HG03175 (cell line): ENCODE measurements around the gene ATRN.
"Not testable (repeated sequence)": the region's sequence is repeated elsewhere in the genome, so short reads cannot be mapped to it uniquely, and the experiment has no call there.

Experiments used
- ATAC-seq: cut with Tn5 transposase; IDR thresholded peaks from one replicate; pipeline ENCODE4 v1.9.1; 2021; ENCODE audit warnings: mild to moderate bottlenecking, moderate library complexity; ENCODE audit not compliant: unreplicated experiment

ATRN gene

GRCh38 chr20:3514012-3514642, 43.3 kb downstream of the ATRN start:
- no peak for ATAC-seq

- ATAC-seq = no peak
These were observed 44.8 kb downstream of the ATRN start for GRCh38 chr20:3515379-3516170.

- no peak for ATAC-seq
These were observed 51.3 kb downstream of the ATRN start for GRCh38 chr20:3521852-3522740.

GRCh38 chr20:3524696-3525095, 53.9 kb downstream of the ATRN start:
- ATAC-seq = not testable (repeated sequence)

- ATAC-seq = no peak
These were observed 61.3 kb downstream of the ATRN start for GRCh38 chr20:3532089-3532615.

- ATAC-seq = not testable (repeated sequence)
These were observed 66.9 kb downstream of the ATRN start for GRCh38 chr20:3537733-3538132.

GRCh38 chr20:3539311-3540107, 68.7 kb downstream of the ATRN start:
- no peak for ATAC-seq

- no peak for ATAC-seq
These were observed 71.3 kb downstream of the ATRN start for GRCh38 chr20:3541887-3542721.

GRCh38 chr20:3543901-3544507, 73.2 kb downstream of the ATRN start:
- ATAC-seq = no peak

GRCh38 chr20:3545401-3545925, 74.6 kb downstream of the ATRN start:
- ATAC-seq = no peak

- ATAC-seq = no peak
These were observed 77.1 kb downstream of the ATRN start for GRCh38 chr20:3547906-3548305.

GRCh38 chr20:3550837-3551236, 80.0 kb downstream of the ATRN start:
- ATAC-seq = no peak

- no peak for ATAC-seq
These were observed 81.0 kb downstream of the ATRN start for GRCh38 chr20:3551681-3552434.

- ATAC-seq = no peak
These were observed 82.8 kb downstream of the ATRN start for GRCh38 chr20:3553663-3554062.

GRCh38 chr20:3557237-3557785, 86.5 kb downstream of the ATRN start:
- no peak for ATAC-seq

GRCh38 chr20:3559231-3559630, 88.4 kb downstream of the ATRN start:
- ATAC-seq = no peak

- ATAC-seq = no peak
These were observed 88.8 kb downstream of the ATRN start for GRCh38 chr20:3559637-3560036.

GRCh38 chr20:3560162-3560561, 89.3 kb downstream of the ATRN start:
- no peak for ATAC-seq
